ENCODE data around the gene PRKG1.

PRKG1 gene

DNA sequence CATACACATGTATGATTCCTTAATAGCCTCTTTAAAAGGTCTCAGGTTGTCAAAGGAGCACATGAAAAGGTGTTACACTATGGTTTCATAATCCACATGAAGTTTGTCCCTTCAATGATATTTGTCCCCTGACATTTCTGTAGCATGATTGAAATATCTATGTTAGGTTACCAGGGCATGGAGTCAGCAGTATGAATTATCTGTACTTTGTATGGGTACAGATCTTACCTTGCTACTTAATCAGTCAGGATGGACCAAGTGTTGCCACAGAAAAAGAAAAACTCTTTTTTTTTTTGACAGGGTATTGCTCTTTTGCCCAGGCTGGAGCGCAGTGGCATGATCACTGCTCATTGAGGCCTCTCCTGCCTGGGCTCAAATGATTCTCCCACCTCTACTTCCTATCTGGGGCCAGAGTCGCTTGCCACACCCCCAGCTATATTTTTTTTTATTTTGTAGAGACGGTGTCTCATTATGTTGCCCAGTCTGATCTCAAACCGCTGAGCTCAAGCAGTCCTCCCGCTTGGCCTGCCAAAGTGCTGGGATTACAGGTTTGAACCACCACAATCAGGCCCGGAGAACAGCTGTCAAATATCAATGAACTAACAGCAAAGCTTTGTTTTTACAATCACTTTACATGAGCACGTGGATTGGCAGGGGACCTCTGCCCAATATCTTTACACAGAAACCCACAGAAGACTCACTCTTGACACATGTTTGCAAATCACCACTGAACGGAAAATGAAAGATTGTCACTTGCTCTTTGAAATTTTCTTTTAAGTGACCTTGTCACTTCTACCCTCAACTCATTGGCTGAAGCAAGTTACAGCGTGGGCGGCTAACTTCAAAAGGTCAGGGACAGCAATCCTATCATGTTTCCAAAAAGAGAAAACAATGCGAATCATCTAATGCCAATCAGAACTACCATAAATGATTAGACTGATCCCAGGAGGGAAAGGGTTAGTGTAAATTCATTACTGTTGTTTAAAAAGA, 140.2 kb downstream of the PRKG1 start:
- no peak overlapping the region for H2BK5ac ChIP-seq (ENCODE audit: low read depth, low read length, poor library complexity)
- no peak overlapping the region for H3K27ac ChIP-seq (ENCODE audit: low read depth, low read length)
- H4K91ac ChIP-seq (ENCODE audit: low read depth, low read length), result no peak overlapping the region
- H2BK120ac ChIP-seq (ENCODE audit: insufficient read depth, low read length, poor library complexity), result no peak overlapping the region
- H3K79me2 ChIP-seq (ENCODE audit: control insufficient read depth, insufficient read depth, low read length, poor library complexity), result no peaks in the 10 kb centered on the region
- H3K4me1 ChIP-seq (ENCODE audit: control insufficient read depth in 1 of 2, insufficient read depth in 2 of 2, low read length in 2 of 2), result no peaks in the 10 kb centered on the region
- no peak overlapping the region for H3K4me2 ChIP-seq (ENCODE audit: low read length)
- no peaks in the 10 kb centered on the region for H3K36me3 ChIP-seq (ENCODE audit: control insufficient read depth in 1 of 2, insufficient read depth in 2 of 2, low read length in 2 of 2)
- no peak overlapping the region for H2BK12ac ChIP-seq (ENCODE audit: low read length)
- no peak overlapping the region for H4K8ac ChIP-seq (ENCODE audit: low read depth, low read length)
- no peak for DNase-seq
- no peaks in the 10 kb centered on the region for H3K79me1 ChIP-seq (ENCODE audit: low read length)
- no CpG with 5 or more reads among the region's 11 CpGs for WGBS (ENCODE audit: extremely low coverage, insufficient coverage, insufficient read length)
- no peak overlapping the region for H3K14ac ChIP-seq (ENCODE audit: low read length)
- H3K4me3 ChIP-seq (ENCODE audit: low read depth, low read length), result no peak overlapping the region
- no peak overlapping the region for H4K12ac ChIP-seq (ENCODE audit: low read depth, low read length)
- no peak overlapping the region for H3K18ac ChIP-seq (ENCODE audit: low read length)
- H3K4ac ChIP-seq (ENCODE audit: low read depth, low read length), result no peak overlapping the region
- H3K23ac ChIP-seq (ENCODE audit: low read length), result no peak overlapping the region
- no peak overlapping the region for H2AK5ac ChIP-seq (ENCODE audit: low read length)
- no peaks in the 10 kb centered on the region for H3K9me3 ChIP-seq (ENCODE audit: insufficient read depth, low read depth, low read length)
- no peak overlapping the region for H2AFZ ChIP-seq (ENCODE audit: insufficient read depth, low read length, poor library complexity)
- H3K27me3 ChIP-seq (ENCODE audit: insufficient read depth, low read length), result no peaks in the 10 kb centered on the region
- H3K9ac ChIP-seq (ENCODE audit: low read length), result no peak overlapping the region

DNA sequence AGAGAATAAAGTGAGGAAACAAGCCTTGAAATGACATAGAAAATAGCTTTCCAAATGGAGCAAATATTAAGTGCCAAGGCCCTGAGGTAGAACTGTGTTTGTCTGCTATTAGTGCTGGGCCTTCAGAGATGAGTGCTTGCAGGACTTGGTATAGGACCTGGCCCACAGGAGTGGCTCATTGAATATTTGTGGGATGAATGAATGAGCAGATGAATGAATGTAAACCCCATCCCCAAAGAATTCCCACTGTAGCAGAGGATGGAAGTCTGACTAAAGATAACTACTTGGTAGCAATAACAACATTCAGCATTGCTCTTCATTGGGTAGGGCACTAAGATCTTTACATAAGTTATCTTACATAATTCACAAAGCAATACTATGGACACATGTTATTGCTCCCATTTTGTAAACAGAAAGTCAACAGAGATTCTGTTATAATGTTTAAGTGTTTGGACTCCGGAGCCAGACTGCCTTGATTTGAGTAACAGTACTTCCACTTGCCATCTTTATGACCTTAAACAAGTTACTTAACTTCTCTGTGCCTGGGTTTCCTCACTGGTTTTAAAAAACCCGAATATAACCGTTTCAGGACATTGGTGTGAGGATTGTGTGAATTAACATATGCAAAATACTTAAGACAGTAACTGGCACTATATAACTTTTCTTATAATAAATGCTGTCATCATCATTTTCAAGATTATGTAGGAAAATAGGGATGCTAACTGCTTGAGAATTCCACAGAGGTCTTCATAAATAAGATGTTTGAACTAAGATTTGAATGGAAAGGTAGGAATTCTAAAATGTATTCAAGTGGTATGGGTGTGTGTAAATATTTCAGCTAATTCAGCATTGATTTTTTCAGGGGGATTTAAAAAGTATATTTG, 141.9 kb downstream of the PRKG1 start:
- no peaks in the 10 kb centered on the region for H3K79me1 ChIP-seq (ENCODE audit: low read length)
- no peak overlapping the region for H2BK12ac ChIP-seq (ENCODE audit: low read length)
- no peaks in the 10 kb centered on the region for H3K4me1 ChIP-seq (ENCODE audit: control insufficient read depth in 1 of 2, insufficient read depth in 2 of 2, low read length in 2 of 2)
- DNase-seq, result no peak
- no peak overlapping the region for H2BK5ac ChIP-seq (ENCODE audit: low read depth, low read length, poor library complexity)
- H4K12ac ChIP-seq (ENCODE audit: low read depth, low read length), result no peak overlapping the region
- no peaks in the 10 kb centered on the region for H3K36me3 ChIP-seq (ENCODE audit: control insufficient read depth in 1 of 2, insufficient read depth in 2 of 2, low read length in 2 of 2)
- no CpG with 5 or more reads among the region's 3 CpGs for WGBS (ENCODE audit: extremely low coverage, insufficient coverage, insufficient read length)
- H3K4me2 ChIP-seq (ENCODE audit: low read length), result no peak overlapping the region
- H4K91ac ChIP-seq (ENCODE audit: low read depth, low read length), result no peak overlapping the region
- no peak overlapping the region for H3K4me3 ChIP-seq (ENCODE audit: low read depth, low read length)
- H3K18ac ChIP-seq (ENCODE audit: low read length), result no peak overlapping the region
- H3K4ac ChIP-seq (ENCODE audit: low read depth, low read length), result no peak overlapping the region
- no peaks in the 10 kb centered on the region for H3K9me3 ChIP-seq (ENCODE audit: insufficient read depth, low read depth, low read length)
- no peak overlapping the region for H2AK5ac ChIP-seq (ENCODE audit: low read length)
- H3K79me2 ChIP-seq (ENCODE audit: control insufficient read depth, insufficient read depth, low read length, poor library complexity), result no peaks in the 10 kb centered on the region
- no peak overlapping the region for H2AFZ ChIP-seq (ENCODE audit: insufficient read depth, low read length, poor library complexity)
- H3K23ac ChIP-seq (ENCODE audit: low read length), result no peak overlapping the region
- no peak overlapping the region for H3K9ac ChIP-seq (ENCODE audit: low read length)
- H3K27me3 ChIP-seq (ENCODE audit: insufficient read depth, low read length), result no peaks in the 10 kb centered on the region
- H4K8ac ChIP-seq (ENCODE audit: low read depth, low read length), result no peak overlapping the region
- H3K27ac ChIP-seq (ENCODE audit: low read depth, low read length), result no peak overlapping the region
- H2BK120ac ChIP-seq (ENCODE audit: insufficient read depth, low read length, poor library complexity), result no peak overlapping the region
- H3K14ac ChIP-seq (ENCODE audit: low read length), result no peak overlapping the region

DNA sequence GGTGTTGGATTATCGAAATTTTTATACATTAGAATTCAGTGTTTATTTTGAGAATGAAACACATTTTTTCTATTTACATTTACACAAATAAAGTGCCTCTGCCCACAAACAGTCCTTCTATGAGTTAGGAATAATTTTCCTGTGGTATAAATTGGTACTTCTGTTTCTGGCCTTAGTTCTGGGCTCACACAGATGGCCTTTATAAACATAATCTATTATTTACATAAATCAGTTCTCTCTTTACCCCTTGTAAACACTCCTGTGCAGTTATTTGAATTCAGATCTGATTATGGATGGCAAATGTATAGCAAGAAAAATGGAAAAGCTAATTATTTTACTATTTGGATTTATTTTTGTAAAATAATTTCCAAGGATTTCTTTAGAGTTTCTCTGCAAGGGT, 143.2 kb downstream of the PRKG1 start:
- H4K12ac ChIP-seq (ENCODE audit: low read depth, low read length), result no peak overlapping the region
- no CpG with 5 or more reads among the region's 1 CpG for WGBS (ENCODE audit: extremely low coverage, insufficient coverage, insufficient read length)
- no peaks in the 10 kb centered on the region for H3K27me3 ChIP-seq (ENCODE audit: insufficient read depth, low read length)
- H3K27ac ChIP-seq (ENCODE audit: low read depth, low read length), result no peak overlapping the region
- no peak overlapping the region for H3K23ac ChIP-seq (ENCODE audit: low read length)
- no peak for DNase-seq
- no peak overlapping the region for H4K8ac ChIP-seq (ENCODE audit: low read depth, low read length)
- no peak overlapping the region for H2BK12ac ChIP-seq (ENCODE audit: low read length)
- H3K4me1 ChIP-seq (ENCODE audit: control insufficient read depth in 1 of 2, insufficient read depth in 2 of 2, low read length in 2 of 2), result no peaks in the 10 kb centered on the region
- no peak overlapping the region for H2BK120ac ChIP-seq (ENCODE audit: insufficient read depth, low read length, poor library complexity)
- H3K36me3 ChIP-seq (ENCODE audit: control insufficient read depth in 1 of 2, insufficient read depth in 2 of 2, low read length in 2 of 2), result no peaks in the 10 kb centered on the region
- H3K4me2 ChIP-seq (ENCODE audit: low read length), result no peak overlapping the region
- no peak overlapping the region for H3K4me3 ChIP-seq (ENCODE audit: low read depth, low read length)
- H2AFZ ChIP-seq (ENCODE audit: insufficient read depth, low read length, poor library complexity), result no peak overlapping the region
- no peak overlapping the region for H3K18ac ChIP-seq (ENCODE audit: low read length)
- H3K9me3 ChIP-seq (ENCODE audit: insufficient read depth, low read depth, low read length), result no peaks in the 10 kb centered on the region
- no peaks in the 10 kb centered on the region for H3K79me1 ChIP-seq (ENCODE audit: low read length)
- H2BK5ac ChIP-seq (ENCODE audit: low read depth, low read length, poor library complexity), result no peak overlapping the region
- H3K79me2 ChIP-seq (ENCODE audit: control insufficient read depth, insufficient read depth, low read length, poor library complexity), result no peaks in the 10 kb centered on the region
- H3K9ac ChIP-seq (ENCODE audit: low read length), result no peak overlapping the region
- H3K4ac ChIP-seq (ENCODE audit: low read depth, low read length), result no peak overlapping the region
- H2AK5ac ChIP-seq (ENCODE audit: low read length), result no peak overlapping the region
- H3K14ac ChIP-seq (ENCODE audit: low read length), result no peak overlapping the region
- H4K91ac ChIP-seq (ENCODE audit: low read depth, low read length), result no peak overlapping the region

DNA sequence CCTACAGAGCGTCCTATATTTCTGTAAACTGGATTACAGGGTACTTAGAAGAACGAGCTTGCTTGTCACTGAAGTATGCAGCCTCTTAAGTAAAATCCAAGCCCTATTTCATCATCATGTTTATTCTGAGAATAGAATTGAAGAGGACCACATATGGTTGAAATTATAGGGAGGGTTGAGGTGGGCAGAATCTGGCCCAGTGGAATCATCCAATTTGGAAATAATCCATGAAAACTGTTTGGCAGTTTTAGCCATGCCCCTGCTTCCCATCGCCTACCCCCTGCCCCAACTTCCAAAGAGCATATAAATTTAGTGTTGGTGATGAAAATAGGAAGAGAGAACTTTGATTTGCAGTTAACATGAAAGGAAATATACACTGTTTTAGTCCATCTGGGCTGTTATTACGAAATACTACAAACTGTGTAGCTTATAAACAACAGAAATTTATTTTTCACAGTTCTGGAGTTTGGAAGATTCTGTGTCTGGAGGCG, 150.4 kb downstream of the PRKG1 start:
- H3K4me1 ChIP-seq (ENCODE audit: control insufficient read depth in 1 of 2, insufficient read depth in 2 of 2, low read length in 2 of 2), result no peaks in the 10 kb centered on the region
- no CpG with 5 or more reads among the region's 5 CpGs for WGBS (ENCODE audit: extremely low coverage, insufficient coverage, insufficient read length)

More for the DNA sequence above, 150.4 kb downstream of the PRKG1 start:
- Histone ChIP-seq H3K27ac (ENCODE audit: low read depth, low read length) (no peak overlapping the region), H3K14ac (ENCODE audit: low read length) (no peak overlapping the region), H3K27me3 (ENCODE audit: insufficient read depth, low read length) (no peaks in the 10 kb centered on the region), H3K4ac (ENCODE audit: low read depth, low read length) (no peak overlapping the region), H3K9me3 (ENCODE audit: insufficient read depth, low read depth, low read length) (no peaks in the 10 kb centered on the region), H3K9ac (ENCODE audit: low read length) (no peak overlapping the region), H2BK12ac (ENCODE audit: low read length) (no peak overlapping the region), H2AFZ (ENCODE audit: insufficient read depth, low read length, poor library complexity) (no peak overlapping the region), H3K4me3 (ENCODE audit: low read depth, low read length) (no peak overlapping the region), H3K79me1 (ENCODE audit: low read length) (no peaks in the 10 kb centered on the region), H4K12ac (ENCODE audit: low read depth, low read length) (no peak overlapping the region), H2BK5ac (ENCODE audit: low read depth, low read length, poor library complexity) (no peak overlapping the region), H4K91ac (ENCODE audit: low read depth, low read length) (no peak overlapping the region), H4K8ac (ENCODE audit: low read depth, low read length) (no peak overlapping the region), H2BK120ac (ENCODE audit: insufficient read depth, low read length, poor library complexity) (no peak overlapping the region), H2AK5ac (ENCODE audit: low read length) (no peak overlapping the region), H3K18ac (ENCODE audit: low read length) (no peak overlapping the region), H3K36me3 (ENCODE audit: control insufficient read depth in 1 of 2, insufficient read depth in 2 of 2, low read length in 2 of 2) (no peaks in the 10 kb centered on the region), H3K79me2 (ENCODE audit: control insufficient read depth, insufficient read depth, low read length, poor library complexity) (no peaks in the 10 kb centered on the region), H3K23ac (ENCODE audit: low read length) (no peak overlapping the region), H3K4me2 (ENCODE audit: low read length) (no peak overlapping the region)
- no peak for DNase-seq

All from trophoblast cell (in vitro differentiated cells and primary cell).